ENCODE measurements around the gene GSTM4.
A peak's percentile ranks its signal among the peaks of the same experiment; 100 is the strongest.

GSTM4 gene

DNA sequence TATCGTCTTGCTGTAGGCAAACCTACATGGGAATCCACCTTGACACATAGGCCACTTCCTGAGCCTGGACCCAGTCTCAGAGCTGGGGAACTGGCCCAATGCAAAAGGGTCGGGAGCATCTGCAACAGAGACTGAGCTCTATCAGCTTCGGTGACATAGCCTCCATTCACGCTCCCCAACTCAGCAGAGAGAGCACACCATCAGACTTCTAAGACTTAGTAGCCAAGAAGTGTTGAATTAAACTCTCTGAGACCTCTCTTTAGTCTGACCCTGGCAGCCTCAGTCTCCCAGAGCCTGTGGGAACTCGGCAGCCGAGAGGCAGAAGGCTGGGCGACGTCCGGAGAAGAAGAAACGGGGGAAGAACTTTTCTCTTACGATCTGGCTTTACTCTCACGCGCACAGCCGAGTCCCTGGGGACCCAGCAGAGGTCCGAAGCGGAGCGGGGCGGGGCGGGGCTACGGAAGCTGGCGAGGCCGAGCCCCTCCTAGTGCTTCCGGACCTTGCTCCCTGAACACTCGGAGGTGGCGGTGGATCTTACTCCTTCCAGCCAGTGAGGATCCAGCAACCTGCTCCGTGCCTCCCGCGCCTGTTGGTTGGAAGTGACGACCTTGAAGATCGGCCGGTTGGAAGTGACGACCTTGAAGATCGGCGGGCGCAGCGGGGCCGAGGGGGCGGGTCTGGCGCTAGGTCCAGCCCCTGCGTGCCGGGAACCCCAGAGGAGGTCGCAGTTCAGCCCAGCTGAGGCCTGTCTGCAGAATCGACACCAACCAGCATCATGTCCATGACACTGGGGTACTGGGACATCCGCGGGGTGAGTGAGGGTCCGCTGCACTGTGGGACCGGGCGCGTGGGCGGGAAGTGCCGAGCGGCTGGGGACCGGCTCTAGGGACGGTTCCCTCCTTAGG, at the start of gene GSTM4:
Gene GSTM4, plus strand, starts transcription at position 485 of the 905 bp plus-strand sequence. Its CDS starts 291 bp downstream, at position 776.
- DNase-seq: peak; percentile 72

DNA sequence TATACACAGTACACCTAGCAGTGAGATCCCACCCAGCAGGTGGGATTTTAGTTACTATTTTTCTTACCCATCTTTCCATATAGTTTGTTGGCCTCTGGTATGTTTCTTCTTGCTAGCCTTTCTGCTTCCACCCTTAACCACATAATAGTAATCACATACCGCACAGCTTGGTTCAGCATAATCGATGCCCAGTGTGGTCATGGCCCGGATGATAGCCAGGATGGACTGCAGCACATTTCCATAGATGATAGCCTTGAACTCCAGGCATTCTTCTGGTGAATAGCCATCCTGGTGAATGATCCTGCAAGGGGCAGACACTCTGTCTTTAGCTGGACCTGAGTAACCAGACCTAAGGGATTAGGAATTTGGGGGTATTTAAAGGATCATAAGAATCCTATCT, 46.0 kb upstream of the GSTM4 start:
- DNase-seq: no peak

DNA sequence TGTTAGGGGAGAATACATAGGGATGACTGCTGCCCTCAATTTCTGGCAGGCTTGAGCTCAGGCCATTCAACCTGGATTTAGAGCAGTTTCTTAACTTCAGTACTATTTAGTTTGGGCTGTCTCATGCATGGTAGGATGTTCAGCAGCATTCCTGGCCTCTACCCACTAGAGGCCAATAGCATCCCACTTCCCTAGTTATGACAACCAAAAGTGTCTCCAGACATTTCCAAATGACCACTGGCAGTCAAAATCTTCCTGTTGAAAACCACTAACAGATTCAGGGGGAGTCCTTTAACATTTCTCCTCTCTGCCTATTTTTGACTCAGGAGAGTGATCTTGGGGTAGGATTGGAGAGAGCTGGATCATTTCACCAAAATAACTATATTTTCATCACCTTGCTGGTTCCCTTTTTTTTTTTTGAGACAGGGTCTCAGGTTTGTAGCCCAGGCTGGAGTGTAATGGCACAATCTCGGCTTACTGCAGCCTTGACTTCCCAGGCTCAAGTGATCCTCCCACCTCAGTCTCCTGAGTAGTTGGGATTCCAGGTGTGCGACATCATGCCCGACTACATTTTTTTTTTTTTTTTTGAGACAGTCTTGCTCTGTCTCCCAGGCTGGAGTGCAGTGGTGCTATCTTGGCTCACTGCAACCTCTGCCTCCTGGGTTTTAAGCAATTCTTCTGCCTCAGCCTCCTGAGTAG, 45.1 kb upstream of the GSTM4 start:
- DNase-seq: no peak

DNA sequence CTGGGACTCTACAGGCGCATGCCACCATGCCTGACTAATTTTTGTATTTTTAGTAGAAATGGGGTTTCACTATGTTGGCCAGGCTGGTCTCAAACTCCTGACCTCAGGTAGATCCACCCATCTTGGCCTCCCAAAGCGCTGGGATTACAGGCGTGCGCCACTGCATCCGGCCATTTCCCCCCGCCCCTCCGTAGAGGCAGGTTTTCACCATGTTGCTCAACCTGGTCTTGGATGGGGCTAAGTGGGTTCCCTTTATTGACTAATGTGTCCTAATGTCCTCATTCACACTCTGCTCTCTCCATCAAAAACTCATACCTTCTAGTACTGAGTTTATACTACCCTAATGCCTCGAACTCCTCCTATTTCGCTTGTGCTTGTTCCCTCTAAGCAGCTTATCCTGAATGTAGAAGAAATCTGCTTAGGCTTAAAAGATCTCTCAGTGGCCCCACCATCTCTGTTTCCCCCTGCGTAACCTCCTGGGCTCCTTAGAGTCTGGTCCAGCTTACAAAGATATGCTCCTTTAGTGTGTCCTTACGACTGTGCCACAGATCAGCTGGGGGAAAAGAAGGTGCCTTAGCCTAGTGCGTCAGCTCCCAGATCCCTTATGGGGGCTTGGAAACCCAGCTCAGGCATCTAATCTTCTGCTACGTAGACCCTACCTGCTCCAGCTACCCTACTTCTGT, 44.5 kb upstream of the GSTM4 start:
- DNase-seq: no peak

DNA sequence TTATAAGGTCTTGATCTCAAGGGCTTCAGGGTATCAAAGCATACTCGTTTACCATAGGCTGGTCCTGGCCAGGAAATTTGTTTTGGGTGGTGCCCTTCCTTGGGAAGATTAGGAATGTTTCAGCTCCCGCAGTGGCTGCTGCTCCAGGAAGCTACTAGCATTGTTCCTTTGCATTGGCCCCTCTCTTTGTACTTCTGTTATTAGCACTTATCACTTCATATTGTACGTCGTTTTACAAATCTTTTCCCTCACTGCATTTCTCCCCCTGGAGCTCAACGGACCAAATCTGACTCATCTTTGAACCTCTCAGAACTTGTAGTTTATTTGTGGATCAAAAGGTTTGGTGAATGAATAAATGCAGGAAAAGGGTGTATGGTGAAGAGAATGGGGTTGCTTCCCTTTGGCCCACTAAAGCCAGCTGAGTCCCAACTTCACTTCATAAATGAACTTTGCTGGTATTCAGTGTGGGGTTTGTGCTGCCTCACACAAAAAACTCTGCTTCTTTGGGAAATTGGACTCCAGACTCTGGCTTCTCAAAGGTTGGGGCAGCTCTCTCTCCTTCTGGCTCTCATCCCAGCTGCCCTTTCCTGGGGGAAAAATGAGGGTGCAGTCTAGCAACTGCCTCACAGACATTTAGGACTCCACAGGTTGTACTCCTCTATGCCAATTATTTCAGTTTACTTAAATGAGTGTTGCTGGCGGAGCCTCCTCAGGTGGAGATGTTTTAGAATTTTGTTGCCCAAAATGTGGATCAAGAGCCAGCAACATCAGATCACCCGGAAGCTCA, 42.3 kb upstream of the GSTM4 start:
- no peak for DNase-seq

DNA sequence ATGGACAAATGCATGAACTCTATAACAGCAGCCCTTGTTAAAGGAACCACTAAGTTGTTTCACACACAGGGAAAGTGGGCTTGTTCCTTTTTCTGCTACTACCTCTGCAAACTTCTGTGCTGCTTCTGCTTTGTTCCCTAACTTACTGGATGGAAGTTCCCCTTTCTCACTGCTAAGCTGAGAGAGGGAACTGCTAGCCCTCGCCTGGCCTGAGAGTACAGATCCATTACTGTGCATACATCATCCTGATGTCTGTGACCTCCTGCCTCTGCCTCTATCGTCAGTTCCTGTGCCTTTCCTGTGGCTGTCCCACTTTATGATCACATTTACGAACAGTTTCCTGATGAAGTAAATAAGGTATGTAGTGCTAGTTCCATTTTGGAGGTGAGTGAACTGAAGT, 40.0 kb upstream of the GSTM4 start:
- no peak for DNase-seq

DNA sequence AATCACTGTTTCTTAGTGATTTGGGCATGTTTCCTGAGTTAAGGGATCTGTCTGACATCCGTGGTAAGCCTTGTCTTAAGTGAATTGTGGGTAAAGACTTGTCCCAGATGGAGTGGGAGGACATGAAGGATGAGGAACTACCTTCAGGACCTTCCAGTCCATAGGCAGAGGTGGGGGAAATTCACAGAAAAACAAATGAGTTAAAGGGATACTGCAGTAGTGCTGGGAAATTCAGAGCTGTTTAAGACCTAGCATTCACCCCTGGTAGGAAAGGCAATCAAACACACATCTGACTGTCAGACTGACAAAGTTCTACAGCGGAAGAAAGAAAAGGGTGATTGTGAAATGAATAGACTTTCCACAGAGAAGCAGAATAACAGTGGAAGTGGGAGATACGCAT, 39.5 kb upstream of the GSTM4 start:
- DNase-seq: no peak

DNA sequence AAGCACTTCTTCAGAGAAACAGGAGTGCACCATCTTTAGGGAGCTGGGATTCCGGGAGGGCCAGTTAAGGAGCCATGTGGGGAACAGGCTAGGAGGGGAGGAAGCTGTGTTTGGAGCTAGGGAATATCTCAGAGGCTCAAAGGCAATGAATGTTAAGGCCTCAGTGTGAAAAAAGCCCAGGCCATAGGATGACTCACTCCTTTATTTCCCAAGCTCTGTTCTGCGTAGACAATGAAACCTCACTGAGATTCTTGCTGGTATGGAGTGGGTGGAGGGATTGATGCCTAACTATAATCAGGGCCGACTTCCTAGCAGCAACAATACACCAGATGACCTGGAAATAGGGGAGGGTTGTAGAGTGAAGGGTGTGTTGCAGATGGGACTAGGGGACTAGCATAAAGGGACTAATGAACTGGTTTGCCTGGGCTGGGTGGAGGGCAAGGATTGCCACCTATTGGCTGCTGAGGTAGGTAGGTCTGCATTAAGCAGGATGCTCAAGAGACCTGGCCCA, 38.6 kb upstream of the GSTM4 start:
- no peak for DNase-seq

DNA sequence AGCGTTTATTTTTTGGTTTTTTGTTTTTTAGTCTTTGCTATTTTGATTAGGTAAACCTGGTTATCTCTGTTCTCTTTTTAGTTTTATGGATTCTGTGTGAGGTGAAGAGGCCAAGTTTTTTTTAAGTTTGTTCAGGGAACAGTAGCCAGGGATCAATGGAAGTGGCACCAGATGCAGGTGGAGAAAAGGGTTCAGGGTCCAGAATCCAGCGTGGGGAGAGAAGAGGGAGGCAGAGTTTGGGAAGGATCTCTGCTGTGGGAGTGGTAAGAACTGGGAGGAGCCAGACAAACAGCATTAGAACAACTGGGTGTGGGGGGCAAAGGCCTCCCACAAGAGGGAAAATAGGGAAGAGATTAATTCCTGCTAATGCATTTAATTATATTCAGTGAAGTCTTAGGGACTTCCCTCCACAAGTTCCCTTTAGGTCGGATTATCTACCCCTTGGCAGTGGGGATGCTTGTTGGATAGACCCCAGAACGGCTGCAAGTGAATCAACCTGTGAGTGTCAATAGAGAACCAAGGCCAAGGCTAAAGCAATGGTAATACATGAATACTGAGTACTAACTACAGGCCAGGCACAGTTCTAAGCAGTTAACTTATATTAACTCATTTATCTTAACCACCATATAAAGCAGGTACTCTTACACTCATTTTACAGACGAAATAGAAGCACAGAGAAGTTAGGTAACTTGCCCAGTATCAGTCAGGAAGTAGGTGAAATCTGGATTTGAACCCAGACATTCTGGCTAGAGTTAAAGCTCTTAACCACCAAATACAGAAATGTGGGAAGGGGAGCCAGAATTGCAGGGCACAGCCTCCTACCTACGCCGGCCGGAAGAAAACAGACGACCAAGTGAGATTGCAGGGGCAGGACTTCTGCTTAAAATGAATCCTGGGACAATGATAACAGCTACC, 37.0 kb upstream of the GSTM4 start:
- no peak for DNase-seq

DNA sequence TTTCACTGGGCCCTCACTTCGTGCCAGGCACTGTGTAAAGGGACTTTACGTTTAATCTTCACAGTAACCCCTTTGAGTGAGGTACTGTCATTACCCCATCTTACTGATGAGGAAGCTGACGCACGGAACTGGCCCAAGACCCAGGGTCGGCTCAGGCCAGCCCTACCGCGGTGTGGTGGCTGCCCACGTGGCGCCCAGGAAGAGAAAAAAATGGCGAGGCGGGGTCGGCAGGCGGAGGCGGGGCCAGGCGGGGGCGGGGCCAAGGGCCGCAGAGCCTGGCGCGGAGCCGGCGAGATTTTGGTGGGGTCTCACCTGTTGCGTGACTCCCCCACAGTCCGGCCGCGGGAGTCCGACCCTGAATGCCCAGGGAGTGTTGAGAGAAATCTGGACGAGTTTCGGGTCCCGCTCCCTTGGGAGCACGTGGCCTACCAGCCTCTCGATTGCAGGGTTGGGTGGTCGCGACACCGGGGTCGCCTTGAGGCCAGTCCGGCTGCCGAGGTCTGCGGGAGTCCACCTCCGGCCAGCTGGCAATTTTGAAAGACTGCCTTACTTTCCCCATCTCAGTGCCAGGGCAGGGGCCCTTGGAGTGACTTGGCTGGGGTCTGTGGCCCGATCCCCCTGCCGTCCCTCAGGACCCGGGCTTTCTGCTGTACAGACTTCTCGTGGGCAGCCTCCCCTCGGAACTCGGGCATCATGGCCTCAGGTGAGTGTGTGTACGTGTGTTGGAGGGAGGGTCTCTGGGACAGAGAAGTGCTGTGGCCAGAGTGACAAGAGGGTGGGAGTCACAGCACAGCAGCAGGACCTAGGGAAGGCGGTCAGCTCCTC, 36.1 kb upstream of the GSTM4 start, which contains the start of the genes AMPD2 and GNAT2:
Gene AMPD2, plus strand, starts transcription at position 262 of the 825 bp plus-strand sequence. CDS start 1,339 bp downstream, outside the sequence.
Gene GNAT2, minus strand, starts transcription at position 41 of the 825 bp plus-strand sequence. CDS start 6,746 bp downstream, outside the sequence.
- peak; percentile 73 for DNase-seq

DNA sequence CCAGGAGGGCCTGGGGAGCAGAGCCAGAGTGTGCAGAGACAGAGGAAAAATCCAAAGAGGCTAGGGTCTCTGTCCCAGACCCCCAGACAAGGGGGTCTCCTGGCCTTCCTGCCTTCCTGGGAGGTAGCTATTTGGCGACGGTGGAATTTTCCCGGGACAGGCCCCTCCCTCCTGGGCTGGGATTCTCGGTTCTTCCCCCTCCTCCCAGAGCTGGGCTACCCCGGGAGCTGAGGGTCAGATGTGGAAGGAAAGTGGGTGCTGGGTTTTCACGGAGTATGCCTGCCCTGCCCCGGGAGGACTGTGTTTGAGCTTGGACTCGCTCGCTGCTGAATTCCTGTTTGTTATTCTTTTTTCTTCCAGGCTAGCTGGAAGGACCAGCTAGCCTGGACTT, 35.5 kb upstream of the GSTM4 start:
- DNase-seq: no peak

DNA sequence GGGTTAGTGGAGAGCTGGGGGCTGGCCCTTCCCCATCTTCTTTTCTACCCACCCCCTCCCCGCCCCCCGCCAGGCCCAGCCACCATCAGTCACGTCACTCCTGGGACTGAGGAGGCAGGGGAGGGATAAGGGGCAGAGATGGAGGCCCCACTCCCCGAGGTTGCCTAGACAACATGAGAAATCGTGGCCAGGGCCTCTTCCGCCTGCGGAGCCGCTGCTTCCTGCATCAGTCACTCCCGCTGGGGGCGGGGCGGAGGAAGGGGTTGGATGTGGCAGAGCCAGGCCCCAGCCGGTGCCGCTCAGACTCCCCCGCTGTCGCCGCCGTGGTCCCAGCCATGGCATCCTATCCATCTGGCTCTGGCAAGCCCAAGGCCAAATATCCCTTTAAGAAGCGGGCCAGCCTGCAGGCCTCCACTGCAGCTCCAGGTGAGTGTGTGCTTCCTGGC, 35.0 kb upstream of the GSTM4 start:
- peak; percentile 99 for DNase-seq

DNA sequence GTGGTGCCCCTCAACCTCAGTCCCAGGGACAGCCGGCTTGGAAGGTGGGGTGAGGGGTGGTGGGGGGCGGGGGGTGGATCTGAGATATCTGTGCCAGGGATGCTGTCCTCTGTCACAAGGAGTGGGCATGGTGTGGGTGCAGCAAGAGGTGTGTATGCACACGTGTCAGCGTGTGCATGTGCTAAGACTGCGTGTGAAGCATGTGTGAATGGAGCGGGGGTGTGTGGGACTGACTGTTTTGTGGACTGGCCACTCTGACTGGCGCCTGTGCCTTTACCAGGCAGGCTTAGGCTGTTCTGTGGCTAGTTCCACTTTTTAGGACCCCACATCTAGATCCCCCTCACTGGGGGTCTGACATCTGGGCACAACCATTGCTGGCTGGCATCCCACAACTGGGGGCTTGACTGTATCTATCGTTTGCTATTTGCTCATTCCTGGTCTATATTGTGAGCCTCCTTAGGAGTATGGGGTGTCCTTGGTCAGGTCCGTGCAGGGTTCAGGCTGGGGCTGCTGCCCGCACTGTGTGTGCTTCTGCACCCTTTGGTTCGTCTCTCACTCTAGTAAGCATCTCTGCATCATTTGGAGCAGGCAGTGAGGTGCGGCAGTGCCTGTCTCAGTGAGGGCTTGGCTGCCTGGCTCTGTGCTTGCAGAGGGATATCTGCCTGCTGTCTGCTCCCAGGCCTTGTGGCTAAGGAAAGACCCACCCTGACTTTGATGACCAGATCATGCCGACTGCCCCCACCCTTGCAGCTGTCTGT, 34.3 kb upstream of the GSTM4 start:
- DNase-seq: no peak

DNA sequence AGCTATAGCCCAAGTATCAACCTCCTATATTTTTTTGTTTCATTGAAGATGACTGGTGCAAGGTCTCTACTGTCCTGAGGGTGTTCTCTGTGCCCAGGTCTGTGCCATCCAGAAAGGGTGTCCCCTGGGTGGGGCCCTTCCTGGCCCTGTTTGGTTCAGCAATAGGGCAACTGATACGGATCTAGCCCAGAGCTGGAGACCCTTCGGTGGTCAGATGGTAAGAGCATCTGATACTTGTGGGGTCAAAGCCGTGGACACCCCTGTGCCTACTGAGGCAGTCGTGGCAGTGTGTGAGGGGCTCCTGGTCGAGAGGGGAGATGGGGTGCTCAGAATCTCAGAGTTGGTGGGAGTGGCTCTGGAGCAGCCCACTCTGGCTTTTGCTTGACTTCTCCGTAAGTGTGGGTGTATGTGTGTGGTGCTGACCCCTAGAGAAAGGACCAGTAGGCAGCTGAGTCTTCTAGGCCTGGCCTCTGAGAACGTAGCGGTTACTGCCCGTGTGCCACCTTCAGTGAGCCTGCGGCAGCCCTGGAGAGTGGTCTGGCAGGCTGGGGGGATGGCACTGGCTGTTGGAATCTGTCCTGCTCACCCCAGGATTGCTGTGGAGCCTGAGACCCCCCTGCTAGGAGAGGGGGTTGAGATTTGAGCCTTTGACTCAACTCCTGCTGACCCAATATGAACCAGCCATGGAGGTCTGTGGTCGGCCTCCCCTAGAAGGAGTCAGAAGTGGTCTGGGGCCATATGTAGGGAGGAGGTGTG, 33.6 kb upstream of the GSTM4 start:
- no peak for DNase-seq

DNA sequence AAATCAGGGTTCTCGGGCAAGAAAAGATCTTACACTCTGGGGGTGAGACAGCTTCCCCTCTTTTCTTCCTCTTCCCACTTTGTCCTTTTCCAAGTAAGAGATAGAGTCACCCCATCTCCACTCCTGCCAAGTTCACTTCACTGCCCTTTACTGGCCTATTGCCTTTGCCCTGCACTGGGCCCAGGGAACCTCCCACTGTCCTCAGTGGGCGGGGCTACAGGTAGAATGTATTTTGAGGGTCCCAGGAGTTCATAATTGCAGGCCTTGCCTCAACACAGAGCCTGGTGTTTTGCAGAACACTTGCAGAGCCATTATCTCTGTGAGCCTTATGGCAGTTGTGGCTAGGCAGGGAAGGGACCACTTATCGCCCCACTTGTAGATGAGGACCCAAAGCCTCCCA, 33.0 kb upstream of the GSTM4 start:
- no peak for DNase-seq

DNA sequence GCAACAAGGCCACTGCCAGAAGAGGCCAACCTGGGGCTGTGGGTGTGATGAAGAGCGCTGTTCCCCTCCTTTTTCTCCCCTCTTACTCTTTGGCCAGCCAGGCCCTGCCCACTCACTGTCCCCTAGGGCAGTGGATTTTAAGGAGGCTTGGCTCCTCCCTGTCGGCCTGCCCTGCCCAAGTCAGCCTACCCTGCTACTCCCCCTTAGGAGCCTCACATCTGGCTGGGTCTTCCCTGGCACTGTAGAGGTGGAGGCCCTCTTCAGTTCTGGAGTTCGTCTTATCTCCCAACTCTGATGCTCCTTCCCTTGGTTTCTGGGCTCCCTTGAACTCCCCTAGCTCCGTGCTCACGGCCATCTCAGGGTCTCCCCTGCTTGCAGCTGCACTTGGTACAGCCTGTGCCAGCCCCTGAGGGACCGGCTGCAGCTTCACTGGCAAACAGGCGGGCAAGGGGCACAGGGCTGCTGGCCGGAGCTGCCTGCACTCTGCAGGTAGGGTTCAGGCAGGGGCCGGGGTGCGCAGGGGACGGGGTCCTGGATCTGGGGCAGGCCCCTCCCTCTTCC, 32.2 kb upstream of the GSTM4 start:
- DNase-seq: no peak

DNA sequence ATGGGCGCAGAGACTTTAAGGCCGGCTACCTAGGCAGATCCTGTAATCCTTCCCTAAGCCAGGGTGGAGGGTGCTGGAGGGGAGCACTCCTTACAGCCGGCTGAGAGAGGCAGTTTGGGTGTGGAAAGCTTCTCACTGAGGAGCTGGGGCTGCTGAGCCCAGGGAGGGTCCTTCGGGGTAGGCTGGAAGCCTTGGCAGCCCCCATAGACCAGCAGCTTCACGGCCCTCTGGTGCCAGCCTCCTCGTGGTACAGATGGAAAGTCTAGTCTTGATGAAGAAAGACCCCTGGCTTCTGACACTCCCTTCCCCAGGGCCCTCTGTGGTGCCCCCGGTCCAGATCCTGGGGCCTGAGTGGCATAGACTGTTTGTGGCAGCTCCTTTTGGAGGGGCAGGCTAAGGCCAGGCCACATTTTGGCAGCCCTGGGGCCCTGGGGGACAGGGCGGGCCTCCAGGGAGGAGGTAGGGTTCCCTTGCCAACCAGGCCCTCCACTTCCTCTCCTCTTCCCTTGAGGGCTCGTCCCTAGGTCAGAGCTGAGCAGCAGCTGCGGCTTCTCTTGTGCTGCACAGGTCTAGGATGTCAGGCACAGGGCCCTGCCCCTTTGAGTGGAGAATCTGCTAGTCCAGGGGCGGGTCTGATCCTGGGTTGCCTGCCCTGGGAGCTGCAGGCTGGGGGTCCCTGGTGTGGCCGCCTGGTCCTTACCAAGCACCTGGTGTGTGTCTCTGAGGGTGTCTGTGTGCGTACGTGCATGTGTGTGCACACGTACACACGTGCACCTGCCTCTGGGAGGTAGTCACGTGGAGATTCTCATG, 31.5 kb upstream of the GSTM4 start:
- DNase-seq: no peak

All from stimulated activated CD4-positive, alpha-beta T cell treated with anti-CD3 and anti-CD28 coated beads, Interleukin-4, amount 100 ng/mL, for 1 hour (primary cell).